Measurements from ENCODE around the gene PRKCI.
"Not testable (repeated sequence)": the region's sequence is repeated elsewhere in the genome, so short reads cannot be mapped to it uniquely, and the experiment has no call there.

Gene PRKCI

GRCh38 chr3:170343859-170344258 is 121.6 kb downstream of the PRKCI start:
- ChIA-PET POLR2A (interaction anchor here (1.6 kb wide), 1 partner anchor 13 kb away, joined by 16 read pairs; the partner anchor contains the start of gene SKIL), CTCF (interaction anchor here (1.2 kb wide), 1 partner anchor 21 kb away, joined by 3 read pairs; no protein-coding TSS in a partner anchor)
- H3K27ac ChIP-seq (ENCODE audit: extremely low read depth, low read depth, low read length); H3K36me3 ChIP-seq (ENCODE audit: control insufficient read depth in 2 of 2, insufficient read depth in 1 of 2, low read length in 2 of 2); H3K4me1 ChIP-seq (ENCODE audit: control insufficient read depth, insufficient read depth, low read length); H3K9me3 ChIP-seq (ENCODE audit: control insufficient read depth, insufficient read depth, low read depth, low read length); H3K4me3 ChIP-seq (ENCODE audit: low read depth, low read length): not testable (repeated sequence)

GRCh38 chr3:170344971-170345370 is 122.7 kb downstream of the PRKCI start:
- H3K36me3 ChIP-seq (ENCODE audit: control insufficient read depth in 2 of 2, insufficient read depth in 1 of 2, low read length in 2 of 2) = no peaks in the 10 kb centered on the region
- ChIA-PET POLR2A (interaction anchor here (1.6 kb wide), 1 partner anchor 12 kb away, joined by 16 read pairs; the partner anchor contains the start of gene SKIL), CTCF (no interaction called here)
- no peaks in the 10 kb centered on the region for H3K4me1 ChIP-seq (ENCODE audit: control insufficient read depth, insufficient read depth, low read length)
- no peak overlapping the region for H3K27ac ChIP-seq (ENCODE audit: extremely low read depth, low read depth, low read length)
- no peak for TF ChIP-seq ZNF37A (tag by site-specific recombination; IDR thresholded peaks at IDR 0.05)
- TF ChIP-seq ZNF701 (tag by site-specific recombination; IDR thresholded peaks at IDR 0.05) = no peak
- no peak for TF ChIP-seq ZNF114 (tag by site-specific recombination; IDR thresholded peaks at IDR 0.05)
- TF ChIP-seq ZNF561 (tag by site-specific recombination; IDR thresholded peaks at IDR 0.05; ENCODE audit: borderline replicate concordance) = no peak
- TF ChIP-seq PRDM4 (tag by site-specific recombination; IDR thresholded peaks at IDR 0.05) = no peak
- TF ChIP-seq ZNF311 (tag by site-specific recombination; IDR thresholded peaks at IDR 0.05; ENCODE audit: borderline replicate concordance) = no peak
- no peak for TF ChIP-seq ZNF658 (tag by site-specific recombination; IDR thresholded peaks at IDR 0.05)
- no peak for TF ChIP-seq SETDB1 (IDR thresholded peaks at IDR 0.05; ENCODE audit: insufficient read length, low read length)
- TF ChIP-seq ZSCAN16 (tag by site-specific recombination; IDR thresholded peaks at IDR 0.05) = no peak
- TF ChIP-seq ZNF155 (tag by site-specific recombination; IDR thresholded peaks at IDR 0.05) = no peak
- TF ChIP-seq, protein P1, sequence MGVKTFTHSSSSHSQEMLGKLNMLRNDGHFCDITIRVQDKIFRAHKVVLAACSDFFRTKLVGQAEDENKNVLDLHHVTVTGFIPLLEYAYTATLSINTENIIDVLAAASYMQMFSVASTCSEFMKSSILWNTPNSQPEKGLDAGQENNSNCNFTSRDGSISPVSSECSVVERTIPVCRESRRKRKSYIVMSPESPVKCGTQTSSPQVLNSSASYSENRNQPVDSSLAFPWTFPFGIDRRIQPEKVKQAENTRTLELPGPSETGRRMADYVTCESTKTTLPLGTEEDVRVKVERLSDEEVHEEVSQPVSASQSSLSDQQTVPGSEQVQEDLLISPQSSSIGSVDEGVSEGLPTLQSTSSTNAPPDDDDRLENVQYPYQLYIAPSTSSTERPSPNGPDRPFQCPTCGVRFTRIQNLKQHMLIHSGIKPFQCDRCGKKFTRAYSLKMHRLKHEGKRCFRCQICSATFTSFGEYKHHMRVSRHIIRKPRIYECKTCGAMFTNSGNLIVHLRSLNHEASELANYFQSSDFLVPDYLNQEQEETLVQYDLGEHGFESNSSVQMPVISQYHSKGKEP (tag by site-specific recombination; IDR thresholded peaks at IDR 0.05) = no peak
- H3K9me3 ChIP-seq (ENCODE audit: control insufficient read depth, insufficient read depth, low read depth, low read length) = no peaks in the 10 kb centered on the region
- H3K4me3 ChIP-seq (ENCODE audit: low read depth, low read length) = no peak overlapping the region

- H3K4me1 ChIP-seq (ENCODE audit: control insufficient read depth, insufficient read depth, low read length) = no peaks in the 10 kb centered on the region
- POLR2A ChIA-PET = no interaction called here
- CTCF ChIA-PET = interaction anchor here (0.6 kb wide), 1 partner anchor 54 kb away, joined by 3 read pairs; no protein-coding TSS in a partner anchor
- no peaks in the 10 kb centered on the region for H3K9me3 ChIP-seq (ENCODE audit: control insufficient read depth, insufficient read depth, low read depth, low read length)
- H3K36me3 ChIP-seq (ENCODE audit: control insufficient read depth in 2 of 2, insufficient read depth in 1 of 2, low read length in 2 of 2) = no peaks in the 10 kb centered on the region
- no peak overlapping the region for H3K4me3 ChIP-seq (ENCODE audit: low read depth, low read length)
- TF ChIP-seq ZSCAN30 (tag by site-specific recombination; IDR thresholded peaks at IDR 0.05) (no peak), ZBTB17 (tag by site-specific recombination; IDR thresholded peaks at IDR 0.05) (peak; percentile 30; the same call in 1 of the 2 replicates)
- H3K27ac ChIP-seq (ENCODE audit: extremely low read depth, low read depth, low read length) = no peak overlapping the region
These were observed 124.5 kb downstream of the PRKCI start for GRCh38 chr3:170346481-170347392.

Data from HEK293 (cell line).